Kidney (tissue), 14 donors: Measurements from ENCODE around the gene ANO10. TPM values are rescaled to one million over a fixed set of nuclear protein-coding genes. Genes with fewer than 3 reads are reported as not detected.
"Not testable (repeated sequence)": the region's sequence is repeated elsewhere in the genome, so short reads cannot be mapped to it uniquely, and the experiment has no call there.

Experiments
- DNase-seq, 5 donors: peaks; one replicate each; pipeline ENCODE4 v3.0.0-alpha.2; 2013 to 2020
- FAIRE-seq: peaks from 2 replicates; lab custom pipeline; 2012; peaks lifted over from hg19 to GRCh38; lab: Jason Lieb, UNC
- H3K27ac ChIP-seq, 2 donors: one replicate each; pipeline ENCODE4 v1.7.0; 2013; ENCODE audit warnings: low read depth in 2 of 2, low read length in 2 of 2, inconsistent platforms in 1 of 2
- H3K27me3 ChIP-seq: one replicate; pipeline ENCODE4 v1.7.1; 2013; ENCODE audit warnings: low read length, inconsistent platforms; ENCODE audit not compliant: control insufficient read depth, insufficient read depth
- H3K36me3 ChIP-seq, 3 donors: one replicate each; pipeline versions ENCODE4 v1.7.0 to v1.7.1; 2013; ENCODE audit warnings: low read length in 3 of 3, control low read depth in 1 of 3, inconsistent platforms in 1 of 3; ENCODE audit not compliant: insufficient read depth in 3 of 3, control insufficient read depth in 2 of 3
- H3K4me1 ChIP-seq, 3 donors: one replicate each; pipeline versions ENCODE4 v1.7.0 to v1.7.1; 2013; ENCODE audit warnings: low read length in 3 of 3, inconsistent platforms in 1 of 3, low read depth in 1 of 3; ENCODE audit not compliant: control insufficient read depth in 2 of 3, insufficient read depth in 2 of 3
- H3K4me3 ChIP-seq, 3 donors: one replicate each; pipeline versions ENCODE4 v1.7.0 to v1.8.1; 2013; ENCODE audit warnings: low read length in 3 of 3, control low read depth in 1 of 3, inconsistent platforms in 1 of 3
- H3K9ac ChIP-seq, 3 donors: one replicate each; pipeline versions ENCODE4 v1.7.0 to v1.7.1; 2013; ENCODE audit warnings: low read length in 3 of 3, control low read depth in 1 of 3, inconsistent platforms in 1 of 3
- H3K9me3 ChIP-seq, 3 donors: one replicate each; pipeline versions ENCODE4 v1.7.0 to v1.7.1; 2013; ENCODE audit warnings: low read length in 3 of 3, control low read depth in 1 of 3, inconsistent platforms in 1 of 3; ENCODE audit not compliant: control insufficient read depth in 2 of 3, insufficient read depth in 1 of 3
- intact Hi-C: fragments of 100-400 bp; cut with DNase I; formaldehyde crosslinking; loops from one replicate; pipeline ENCODE4 v1.11.1; 2022
- polyA plus RNA-seq: library from polyadenylated mRNA; stranded (reverse); fragments of 350-450 nt; fragmentation: Illumina TruSeq; extraction: RNeasy Lipid Tissue Mini Kit (QIAGEN cat#74804); gene quantifications from one replicate; pipeline ENCODE4 v1.2.3, GENCODE V29; 2014; ENCODE audit warnings: low read depth, low replicate concordance; ENCODE audit not compliant: insufficient read depth
- total RNA-seq: library from RNA; stranded (reverse); fragmentation: NEBNext Ultra II Directional; extraction: Animal tissue kit (Norgen Biotek cat#: 25700); gene quantifications from one replicate; pipeline ENCODE4 v1.2.1, GENCODE V29; 2021
- TF ChIP-seq, protein P1 (sequence below): IDR thresholded peaks from 3 replicates; pipeline ENCODE4 v1.5.1; 2012; ENCODE audit warnings: mild to moderate bottlenecking, moderate library complexity, borderline replicate concordance; ENCODE audit not compliant: insufficient read depth; ENCODE audit errors: extremely low read depth
- donor health status: control.
- donor health status: control.
- donor health status: control.
- donor health status: control.
- donor health status: control.
- donor health status: DM: yes; HTN: yes; CAD: no.
- donor health status: Normal renal cell carcinoma (clear cell type).

The ANO10 gene
- total and polyA plus RNA-seq, 2 donors from 2014 or later, result 45.7 to 48.2 TPM

DNA sequence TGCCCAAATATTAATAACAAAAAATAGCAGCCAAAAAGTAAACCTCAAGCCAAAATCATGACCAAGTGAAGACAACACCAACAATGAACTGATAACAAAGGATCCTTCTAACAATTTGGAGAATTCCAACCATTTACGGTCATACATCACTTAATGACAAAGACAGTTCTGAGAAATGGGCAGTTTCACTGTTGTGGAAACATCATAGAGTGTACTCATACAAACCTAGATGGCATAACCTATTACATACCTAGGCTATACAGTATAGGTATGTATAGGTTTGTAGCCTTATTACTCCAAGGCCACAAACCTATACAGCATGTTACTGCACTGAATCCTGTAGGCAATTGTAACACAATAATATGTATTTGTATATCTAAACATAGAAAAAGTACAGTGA is 12.4 kb downstream of the ANO10 start:
- TF ChIP-seq, protein P1, sequence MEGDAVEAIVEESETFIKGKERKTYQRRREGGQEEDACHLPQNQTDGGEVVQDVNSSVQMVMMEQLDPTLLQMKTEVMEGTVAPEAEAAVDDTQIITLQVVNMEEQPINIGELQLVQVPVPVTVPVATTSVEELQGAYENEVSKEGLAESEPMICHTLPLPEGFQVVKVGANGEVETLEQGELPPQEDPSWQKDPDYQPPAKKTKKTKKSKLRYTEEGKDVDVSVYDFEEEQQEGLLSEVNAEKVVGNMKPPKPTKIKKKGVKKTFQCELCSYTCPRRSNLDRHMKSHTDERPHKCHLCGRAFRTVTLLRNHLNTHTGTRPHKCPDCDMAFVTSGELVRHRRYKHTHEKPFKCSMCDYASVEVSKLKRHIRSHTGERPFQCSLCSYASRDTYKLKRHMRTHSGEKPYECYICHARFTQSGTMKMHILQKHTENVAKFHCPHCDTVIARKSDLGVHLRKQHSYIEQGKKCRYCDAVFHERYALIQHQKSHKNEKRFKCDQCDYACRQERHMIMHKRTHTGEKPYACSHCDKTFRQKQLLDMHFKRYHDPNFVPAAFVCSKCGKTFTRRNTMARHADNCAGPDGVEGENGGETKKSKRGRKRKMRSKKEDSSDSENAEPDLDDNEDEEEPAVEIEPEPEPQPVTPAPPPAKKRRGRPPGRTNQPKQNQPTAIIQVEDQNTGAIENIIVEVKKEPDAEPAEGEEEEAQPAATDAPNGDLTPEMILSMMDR, result no peak
- H3K4me1 ChIP-seq, result peaks cover 0 to 9% (median 0%) of the 10 kb centered on the region in 3 donors
- no peaks in the 10 kb centered on the region for H3K9me3 ChIP-seq
- no peak for FAIRE-seq
- H3K27ac ChIP-seq, result no peak overlapping the region
- intact Hi-C loops, result no loop called here
- DNase-seq, result no peak
- H3K4me3 ChIP-seq, result no peak overlapping the region
- no peaks in the 10 kb centered on the region for H3K27me3 ChIP-seq
- no peaks in the 10 kb centered on the region for H3K36me3 ChIP-seq
- no peak overlapping the region for H3K9ac ChIP-seq

DNA sequence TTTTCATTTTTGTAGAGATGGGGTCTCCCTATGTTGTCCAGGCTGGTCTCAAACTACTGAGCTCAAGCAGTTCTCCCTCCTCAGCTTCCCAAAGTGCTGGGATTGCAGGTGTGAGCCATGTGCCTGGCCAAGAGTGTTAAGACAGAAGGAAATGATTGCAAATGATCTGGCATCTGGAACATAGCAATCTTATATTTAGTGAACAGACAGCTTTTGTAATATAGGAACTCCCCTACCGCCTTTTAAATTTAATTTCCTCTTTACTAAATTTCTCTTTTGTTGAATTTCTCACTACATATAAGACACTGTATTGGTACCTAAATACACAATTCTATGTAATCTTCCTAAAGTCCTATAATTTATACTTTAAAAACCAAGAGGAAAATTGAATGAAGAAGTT is 13.1 kb downstream of the ANO10 start:
- intact Hi-C loops, result no loop called here
- no peaks in the 10 kb centered on the region for H3K27me3 ChIP-seq
- no peak overlapping the region for H3K9ac ChIP-seq
- no peak overlapping the region for H3K4me3 ChIP-seq
- no peak for DNase-seq
- H3K9me3 ChIP-seq, result no peaks in the 10 kb centered on the region
- TF ChIP-seq, protein P1, result no peak
- peaks cover 0 to under 1% (median 0%) of the 10 kb centered on the region in 3 donors for H3K36me3 ChIP-seq
- H3K4me1 ChIP-seq, result peaks cover 0 to 9% (median 0%) of the 10 kb centered on the region in 3 donors
- no peak overlapping the region for H3K27ac ChIP-seq
- no peak for FAIRE-seq

DNA sequence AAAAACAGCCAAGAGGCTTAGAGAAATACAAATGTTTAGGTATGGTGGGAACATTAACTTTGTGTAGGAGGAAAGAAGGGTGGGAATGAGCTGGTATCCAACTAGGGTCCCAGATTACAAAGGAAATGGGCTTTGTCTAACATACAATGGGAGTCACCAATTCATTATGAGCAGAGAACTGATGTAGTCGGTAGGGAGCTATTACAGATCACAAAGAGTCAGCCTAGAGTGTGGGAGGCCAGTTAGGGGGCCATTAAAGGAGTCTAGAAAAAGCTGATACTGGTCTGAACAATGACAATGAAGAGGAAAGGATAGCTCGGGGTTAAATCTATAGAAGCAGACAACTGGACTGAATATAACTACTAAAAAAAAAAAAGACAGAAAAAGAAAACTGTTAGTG is 15.5 kb downstream of the ANO10 start:
- H3K9ac ChIP-seq, result no peak overlapping the region
- H3K4me1 ChIP-seq, result peaks cover 0 to 5% (median 0%) of the 10 kb centered on the region in 3 donors
- no peak for FAIRE-seq
- intact Hi-C loops, result no loop called here
- peaks cover 0 to 4% (median 0%) of the 10 kb centered on the region in 3 donors for H3K36me3 ChIP-seq
- no peaks in the 10 kb centered on the region for H3K27me3 ChIP-seq
- H3K27ac ChIP-seq, result no peak overlapping the region
- no peaks in the 10 kb centered on the region for H3K9me3 ChIP-seq
- TF ChIP-seq, protein P1, result no peak
- no peak for DNase-seq
- H3K4me3 ChIP-seq, result no peak overlapping the region

DNA sequence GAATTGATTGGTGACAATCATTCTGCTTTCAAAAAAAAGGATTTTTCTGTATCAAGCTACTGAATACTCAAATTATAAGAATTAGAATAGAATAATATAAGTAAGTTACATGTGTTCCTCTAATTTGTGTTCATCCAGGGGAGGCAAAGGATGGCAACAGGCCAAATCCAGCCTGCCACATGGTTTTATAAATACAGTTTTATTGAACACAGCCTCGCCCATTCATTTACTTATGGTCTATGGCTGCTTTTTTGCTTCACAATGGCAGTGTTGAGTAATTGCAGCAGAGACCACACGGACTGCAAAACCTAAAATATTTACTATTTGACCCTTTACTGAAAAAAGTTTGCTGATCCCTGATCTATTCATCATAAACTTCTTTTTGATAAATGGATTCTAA is 21.9 kb downstream of the ANO10 start:
- H3K9ac ChIP-seq, H3K9me3 ChIP-seq, intact Hi-C loops, FAIRE-seq, H3K4me1 ChIP-seq, DNase-seq, H3K36me3 ChIP-seq, H3K4me3 ChIP-seq, H3K27me3 ChIP-seq, H3K27ac ChIP-seq: not testable (repeated sequence)
